Liver (tissue), 3 donors: ENCODE measurements around the gene CCDC50.

Experiments used
- FOXA1 ChIP-seq: IDR thresholded peaks from 2 replicates; pipeline ENCODE4 v1.6.1; 2016; ENCODE audit warnings: antibody characterized with exemption
- JUND ChIP-seq, 2 donors: IDR thresholded peaks; 2 replicates each; pipeline ENCODE4 v1.6.1; 2016; ENCODE audit warnings: antibody characterized with exemption in 2 of 2
- SP1 ChIP-seq: IDR thresholded peaks from 2 replicates; pipeline ENCODE4 v1.6.1; 2018; ENCODE audit warnings: antibody characterized with exemption, mild to moderate bottlenecking
- TAF1 ChIP-seq: conservative IDR thresholded peaks from 2 replicates; pipeline ENCODE4 v1.6.1; 2016; ENCODE audit warnings: antibody characterized with exemption, mild to moderate bottlenecking
- TF ChIP-seq, protein P1 (sequence below): IDR thresholded peaks from 2 replicates; pipeline ENCODE4 v1.6.1; 2016; ENCODE audit warnings: antibody characterized with exemption
- TF ChIP-seq, protein P2 (sequence below): fragments of 150-350 bp; IDR thresholded peaks from 2 replicates; pipeline ENCODE4 v1.5.1; 2017; ENCODE audit warnings: improper control_type of control experiment, low read depth, low read length; ENCODE audit not compliant: missing input control
- donor health status: healthy.
- donor health status: healthy.

DNA sequence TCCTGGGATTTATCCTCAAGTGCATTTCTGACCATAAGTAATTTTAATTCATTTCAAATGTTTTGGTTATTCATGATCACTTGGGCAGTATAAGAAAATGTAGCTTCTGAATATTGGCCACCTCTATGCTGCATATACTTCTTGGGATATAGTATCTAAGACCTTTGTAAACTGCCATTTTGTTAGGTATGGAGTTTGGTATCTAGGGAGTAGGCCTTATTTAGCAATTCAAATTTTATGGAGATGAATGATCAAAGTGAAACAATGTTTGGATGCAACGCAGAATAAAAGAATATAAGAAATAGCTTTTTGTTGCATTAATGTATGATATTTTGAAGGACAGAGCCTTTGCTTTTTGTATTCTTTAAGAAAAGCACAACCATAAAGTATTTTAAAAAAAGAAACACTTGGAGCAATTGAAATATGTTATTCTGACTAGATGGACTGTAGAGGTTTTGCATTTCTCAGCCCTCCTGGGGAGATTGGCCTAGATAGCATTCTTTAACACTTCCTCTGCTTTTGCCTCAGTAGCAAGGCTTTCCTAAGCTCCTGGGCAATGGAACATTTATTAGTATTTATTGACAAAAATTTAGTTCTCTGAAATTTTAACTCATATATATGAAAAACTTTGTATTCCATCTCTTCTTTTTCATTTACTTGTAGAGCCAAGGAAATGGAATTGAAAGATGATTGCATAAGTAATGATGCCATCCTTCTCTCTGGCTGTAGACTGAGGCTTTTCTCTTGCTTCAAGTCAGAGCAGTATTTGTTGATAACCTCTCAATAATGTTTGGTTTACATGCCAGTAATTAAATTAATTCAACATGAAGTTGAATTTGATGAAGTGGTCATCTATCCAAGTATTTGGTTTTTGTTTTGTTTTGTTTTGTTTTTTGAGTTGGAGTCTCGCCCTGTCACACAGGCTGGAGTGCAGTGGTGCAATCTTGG is 62.9 kb downstream of the CCDC50 start:
- TF ChIP-seq, protein P1, sequence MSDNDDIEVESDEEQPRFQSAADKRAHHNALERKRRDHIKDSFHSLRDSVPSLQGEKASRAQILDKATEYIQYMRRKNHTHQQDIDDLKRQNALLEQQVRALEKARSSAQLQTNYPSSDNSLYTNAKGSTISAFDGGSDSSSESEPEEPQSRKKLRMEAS, result no peak
- TF ChIP-seq TAF1 (no peak), SP1 (no peak), FOXA1 (no peak), JUND (IDR thresholded peaks at IDR 0.05) (no peak)
- TF ChIP-seq, protein P2, sequence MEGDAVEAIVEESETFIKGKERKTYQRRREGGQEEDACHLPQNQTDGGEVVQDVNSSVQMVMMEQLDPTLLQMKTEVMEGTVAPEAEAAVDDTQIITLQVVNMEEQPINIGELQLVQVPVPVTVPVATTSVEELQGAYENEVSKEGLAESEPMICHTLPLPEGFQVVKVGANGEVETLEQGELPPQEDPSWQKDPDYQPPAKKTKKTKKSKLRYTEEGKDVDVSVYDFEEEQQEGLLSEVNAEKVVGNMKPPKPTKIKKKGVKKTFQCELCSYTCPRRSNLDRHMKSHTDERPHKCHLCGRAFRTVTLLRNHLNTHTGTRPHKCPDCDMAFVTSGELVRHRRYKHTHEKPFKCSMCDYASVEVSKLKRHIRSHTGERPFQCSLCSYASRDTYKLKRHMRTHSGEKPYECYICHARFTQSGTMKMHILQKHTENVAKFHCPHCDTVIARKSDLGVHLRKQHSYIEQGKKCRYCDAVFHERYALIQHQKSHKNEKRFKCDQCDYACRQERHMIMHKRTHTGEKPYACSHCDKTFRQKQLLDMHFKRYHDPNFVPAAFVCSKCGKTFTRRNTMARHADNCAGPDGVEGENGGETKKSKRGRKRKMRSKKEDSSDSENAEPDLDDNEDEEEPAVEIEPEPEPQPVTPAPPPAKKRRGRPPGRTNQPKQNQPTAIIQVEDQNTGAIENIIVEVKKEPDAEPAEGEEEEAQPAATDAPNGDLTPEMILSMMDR, result no peak
